NCI-H128 (cell line): ENCODE data around the gene ELAC2.
A peak's percentile ranks its signal among the peaks of the same experiment; 100 is the strongest.

Experiments
- DNase-seq: peaks from one replicate; lab custom pipeline; 2025; ENCODE audit not compliant: unreplicated experiment; lab: John Stamatoyannopoulos, UW

Gene ELAC2, protein sequence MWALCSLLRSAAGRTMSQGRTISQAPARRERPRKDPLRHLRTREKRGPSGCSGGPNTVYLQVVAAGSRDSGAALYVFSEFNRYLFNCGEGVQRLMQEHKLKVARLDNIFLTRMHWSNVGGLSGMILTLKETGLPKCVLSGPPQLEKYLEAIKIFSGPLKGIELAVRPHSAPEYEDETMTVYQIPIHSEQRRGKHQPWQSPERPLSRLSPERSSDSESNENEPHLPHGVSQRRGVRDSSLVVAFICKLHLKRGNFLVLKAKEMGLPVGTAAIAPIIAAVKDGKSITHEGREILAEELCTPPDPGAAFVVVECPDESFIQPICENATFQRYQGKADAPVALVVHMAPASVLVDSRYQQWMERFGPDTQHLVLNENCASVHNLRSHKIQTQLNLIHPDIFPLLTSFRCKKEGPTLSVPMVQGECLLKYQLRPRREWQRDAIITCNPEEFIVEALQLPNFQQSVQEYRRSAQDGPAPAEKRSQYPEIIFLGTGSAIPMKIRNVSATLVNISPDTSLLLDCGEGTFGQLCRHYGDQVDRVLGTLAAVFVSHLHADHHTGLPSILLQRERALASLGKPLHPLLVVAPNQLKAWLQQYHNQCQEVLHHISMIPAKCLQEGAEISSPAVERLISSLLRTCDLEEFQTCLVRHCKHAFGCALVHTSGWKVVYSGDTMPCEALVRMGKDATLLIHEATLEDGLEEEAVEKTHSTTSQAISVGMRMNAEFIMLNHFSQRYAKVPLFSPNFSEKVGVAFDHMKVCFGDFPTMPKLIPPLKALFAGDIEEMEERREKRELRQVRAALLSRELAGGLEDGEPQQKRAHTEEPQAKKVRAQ

DNA sequence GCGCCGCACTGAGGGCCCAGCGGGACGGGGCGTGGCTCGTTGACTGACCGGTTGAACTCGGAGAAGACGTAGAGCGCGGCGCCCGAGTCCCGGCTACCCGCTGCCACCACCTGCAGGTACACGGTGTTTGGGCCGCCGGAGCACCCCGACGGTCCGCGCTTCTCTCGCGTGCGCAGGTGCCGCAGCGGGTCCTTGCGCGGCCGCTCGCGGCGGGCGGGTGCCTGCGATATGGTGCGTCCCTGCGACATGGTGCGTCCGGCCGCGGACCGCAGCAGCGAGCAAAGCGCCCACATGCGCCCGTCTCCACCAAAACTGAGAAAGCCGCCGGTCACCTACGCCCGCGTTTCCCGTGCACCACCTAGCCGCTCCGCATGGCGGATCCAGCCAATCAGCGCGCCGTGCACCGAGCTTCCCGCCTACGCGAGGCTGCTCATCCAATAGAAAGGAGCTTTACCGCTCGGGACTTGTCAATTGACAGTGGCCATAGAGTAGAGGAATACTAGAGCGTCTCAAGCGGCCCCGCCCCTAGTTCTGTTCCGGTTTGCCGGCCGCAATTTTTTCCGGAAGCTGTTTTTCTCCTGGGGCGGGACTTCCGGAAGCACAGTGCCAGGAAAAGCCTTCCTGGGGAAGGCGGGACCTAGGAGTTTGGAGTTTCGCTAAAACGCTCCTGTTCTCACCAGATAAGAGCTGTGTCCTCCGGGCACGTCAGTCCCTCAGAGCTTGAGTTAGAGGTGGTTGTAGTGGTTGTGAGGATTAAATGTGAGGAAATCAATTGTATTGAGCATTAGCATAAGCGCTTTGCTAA is at the start of gene ELAC2:
Gene ELAC2, minus strand, starts transcription at position 373 of the 805 bp plus-strand sequence. Its CDS starts 80 bp downstream, at position 293.
- DNase-seq = peak; percentile 95

DNA sequence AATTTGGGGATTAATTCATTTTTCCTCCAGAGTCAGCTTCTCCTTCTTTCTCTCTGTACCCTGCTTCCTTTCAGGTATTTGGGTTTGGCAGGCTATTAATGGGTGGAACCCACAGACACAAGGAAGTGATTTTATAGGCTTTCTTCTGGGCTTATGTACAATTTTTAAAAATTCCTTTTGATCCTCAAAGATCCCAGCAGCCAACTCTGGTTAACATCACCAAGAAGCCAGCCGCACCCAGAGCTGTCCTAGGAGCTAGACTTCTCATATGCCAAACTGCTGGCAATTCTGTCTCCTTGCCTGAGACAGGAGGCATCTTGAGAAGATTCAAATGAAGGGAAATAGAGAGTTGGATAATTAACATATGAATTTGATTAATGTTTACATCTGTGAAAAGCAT is 47.2 kb upstream of the ELAC2 start:
- DNase-seq = no peak

DNA sequence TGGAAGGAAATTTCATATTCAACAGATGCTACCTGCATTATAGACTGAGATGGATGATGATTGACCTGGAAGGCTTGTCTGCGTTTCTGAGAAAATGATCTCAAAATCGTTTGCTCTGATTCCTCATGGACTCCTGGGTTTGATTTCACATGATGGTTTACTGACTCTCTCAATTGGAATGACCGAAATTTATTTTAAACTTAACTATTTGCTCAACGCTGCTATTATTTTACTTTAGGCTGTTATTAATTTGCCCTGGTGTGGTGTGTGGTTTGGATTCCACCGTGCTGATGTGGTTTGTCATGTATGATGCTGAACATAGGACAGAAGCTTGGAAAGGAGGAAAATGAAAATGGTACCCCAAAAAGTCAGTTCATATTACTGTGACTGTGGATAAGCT is 37.3 kb upstream of the ELAC2 start:
- DNase-seq = no peak

DNA sequence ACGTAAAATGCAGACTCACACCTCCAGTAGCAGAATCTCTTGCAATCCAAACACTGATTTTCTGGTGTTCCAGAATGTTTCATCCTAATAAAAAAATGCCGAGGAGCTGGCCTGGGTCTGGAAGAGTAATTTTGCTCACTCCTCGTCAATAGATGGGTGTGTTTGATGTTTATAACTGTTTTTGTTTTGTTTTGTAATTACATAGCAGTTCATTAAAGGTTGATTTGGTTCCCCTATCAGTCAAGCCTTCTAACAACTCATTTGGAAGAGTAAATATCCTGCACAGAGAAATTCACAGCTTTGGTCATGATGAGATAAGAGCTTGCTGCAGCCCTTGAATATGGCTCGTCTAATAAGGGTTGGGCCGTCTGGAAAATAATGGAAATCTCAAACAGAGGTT is 36.8 kb upstream of the ELAC2 start:
- DNase-seq = no peak

DNA sequence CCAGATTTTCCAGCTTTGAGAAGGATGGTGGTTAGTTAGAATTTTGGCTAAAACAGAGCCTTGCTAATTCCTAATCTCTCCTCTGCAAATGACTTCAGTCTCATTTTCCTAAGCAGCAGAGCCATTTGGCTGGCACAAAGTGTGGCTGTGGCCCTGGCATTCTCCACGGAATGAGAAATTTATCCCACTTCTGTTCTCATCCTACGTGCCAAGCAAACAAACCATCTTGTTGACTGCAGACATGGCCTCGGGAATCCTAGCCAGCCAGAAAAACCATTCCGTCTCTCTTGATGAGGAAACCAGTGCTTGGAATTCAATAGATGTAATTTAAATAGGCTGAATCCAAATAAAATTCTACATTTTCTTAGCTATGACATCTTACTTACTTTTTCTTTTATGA is 34.1 kb upstream of the ELAC2 start:
- no peak for DNase-seq

DNA sequence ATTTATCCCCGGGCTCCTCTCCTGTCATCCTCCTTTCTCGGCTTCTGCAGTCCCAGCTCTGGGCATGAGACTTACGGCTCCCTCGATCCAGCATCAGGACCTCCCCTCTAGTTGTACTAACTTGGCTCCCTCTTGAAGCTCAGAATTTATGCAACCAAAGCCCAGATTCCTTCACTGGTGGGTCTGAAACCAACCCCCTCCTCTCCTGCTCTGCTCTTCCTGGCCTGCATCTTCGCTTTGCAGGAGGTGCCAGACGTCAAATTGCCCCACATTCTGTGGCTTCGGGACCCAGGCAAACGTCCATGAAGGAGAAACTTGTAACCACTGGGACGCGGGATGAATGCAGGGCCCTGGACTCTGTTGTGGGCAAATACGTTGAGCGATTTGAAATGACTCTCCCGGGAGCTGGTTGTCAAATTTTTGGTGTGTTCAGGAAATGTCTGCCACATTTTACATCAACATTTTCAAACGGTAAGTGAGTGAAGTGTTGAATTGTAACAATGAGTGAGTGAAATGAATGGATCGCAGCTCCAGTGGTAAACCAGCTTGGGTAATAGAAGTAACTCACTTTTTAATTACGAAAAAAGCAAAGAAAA is 29.3 kb upstream of the ELAC2 start:
- no peak for DNase-seq

DNA sequence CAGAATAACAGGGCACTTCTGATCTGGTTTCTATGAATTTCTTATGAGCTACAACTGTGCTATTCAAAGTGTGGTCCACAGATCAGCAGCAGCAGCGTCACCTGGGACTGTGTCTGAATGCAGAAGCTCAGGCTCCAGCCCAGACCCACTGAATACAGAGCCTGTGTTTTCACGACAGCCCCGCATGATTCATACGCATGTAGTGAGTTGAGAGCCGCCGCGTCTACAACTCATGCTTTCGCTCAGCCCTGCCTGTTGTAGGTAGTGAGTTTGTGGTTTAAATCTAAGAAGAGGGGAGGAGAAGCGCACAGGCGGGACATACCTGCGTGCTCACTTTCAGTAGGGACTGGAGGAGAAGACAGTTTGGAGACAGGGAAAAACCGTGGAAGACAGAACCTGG is 28.5 kb upstream of the ELAC2 start:
- no peak for DNase-seq

DNA sequence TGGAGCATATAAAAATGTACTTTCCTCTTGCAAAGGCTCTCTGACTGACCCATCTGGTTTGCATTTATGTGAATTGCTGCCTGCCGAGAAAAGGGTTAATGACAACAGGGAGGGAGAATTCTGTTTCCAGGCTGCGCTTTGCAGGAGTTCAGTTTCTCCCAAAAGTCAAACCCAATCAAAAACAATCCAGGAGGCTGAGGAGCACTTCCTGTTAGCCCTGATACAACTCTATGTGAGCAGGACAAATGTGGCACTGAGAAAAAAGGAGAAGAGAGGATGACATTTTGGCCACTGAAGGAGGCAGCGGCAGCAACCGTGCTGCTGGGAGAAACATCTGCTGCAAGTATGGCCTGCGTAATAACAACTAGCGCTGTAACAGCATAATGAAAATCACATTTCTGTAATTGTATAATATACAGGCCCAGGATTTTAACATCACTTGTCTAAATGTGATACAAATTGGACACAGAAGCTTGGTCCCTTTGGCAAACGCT is 26.8 kb upstream of the ELAC2 start:
- DNase-seq = no peak

DNA sequence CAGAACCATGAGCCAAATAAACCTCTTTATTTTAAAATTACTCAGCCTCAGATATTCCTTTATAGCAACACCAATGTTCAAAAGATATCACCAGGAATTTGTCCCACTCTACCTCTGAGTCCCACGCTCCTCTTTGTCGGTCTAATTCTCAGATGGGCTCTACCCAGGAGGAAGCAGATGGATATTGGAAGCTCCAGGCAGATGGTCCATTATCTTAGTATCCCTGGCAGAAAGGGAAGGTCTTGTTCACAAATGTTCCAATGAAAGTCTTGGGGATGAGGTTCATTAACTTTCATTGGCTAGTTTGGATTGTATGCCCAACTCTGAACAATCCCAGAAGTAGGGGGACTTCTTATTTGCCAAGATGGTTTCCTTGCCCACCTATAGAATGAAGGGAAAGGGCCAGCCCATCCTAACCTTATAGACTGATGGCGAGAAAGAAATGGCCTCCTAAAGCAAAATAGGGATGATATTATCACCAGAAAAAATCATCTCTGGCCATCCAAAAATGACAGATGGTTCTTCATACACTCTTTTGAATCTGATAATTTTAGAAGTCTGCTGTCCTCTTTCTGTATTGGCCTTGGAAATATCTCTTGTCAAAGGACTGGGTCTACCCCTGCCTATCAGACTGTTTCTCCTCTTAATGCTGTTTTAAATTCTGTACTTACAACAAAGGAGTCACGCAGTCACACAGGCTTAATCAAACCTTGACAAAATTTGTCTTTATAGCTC is 21.3 kb upstream of the ELAC2 start:
- no peak for DNase-seq

DNA sequence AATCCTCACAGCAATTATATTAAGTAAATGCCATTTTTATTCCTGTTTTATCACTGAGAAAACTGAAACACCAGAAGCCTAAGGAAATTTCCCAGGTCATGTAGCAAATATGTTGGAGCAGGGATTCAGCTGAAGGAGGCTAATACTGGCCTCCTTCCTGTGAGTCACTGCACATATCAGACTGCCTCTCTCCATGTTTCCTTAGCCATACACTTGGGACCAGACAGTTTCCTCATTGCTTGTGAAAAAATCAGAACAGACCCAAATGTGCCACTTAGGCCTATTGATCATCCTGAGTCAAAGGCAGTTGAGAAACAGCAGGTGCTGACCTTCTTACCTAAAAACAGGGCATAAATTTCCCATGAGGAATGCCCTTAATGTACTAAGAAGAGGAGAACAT is 18.9 kb upstream of the ELAC2 start:
- DNase-seq = no peak

DNA sequence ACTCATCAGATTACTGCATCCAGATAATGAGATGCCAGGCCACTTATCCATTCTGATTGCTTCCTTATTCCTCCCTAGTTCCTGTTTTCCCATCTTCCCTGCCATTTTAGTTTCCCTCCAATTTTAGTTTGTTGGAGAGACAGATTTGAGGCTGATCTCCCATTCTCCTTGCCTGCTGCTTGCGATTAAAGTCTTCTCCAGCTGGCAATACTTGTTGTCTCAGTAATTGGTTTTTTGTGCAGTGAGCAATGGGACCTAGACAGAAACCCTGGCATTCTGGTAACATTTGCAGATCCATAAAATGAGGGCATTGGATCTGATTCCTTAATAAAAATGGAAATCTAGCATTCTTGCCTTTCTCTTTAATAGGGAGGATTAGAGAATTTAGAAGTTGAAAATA is 17.6 kb upstream of the ELAC2 start:
- DNase-seq = no peak

DNA sequence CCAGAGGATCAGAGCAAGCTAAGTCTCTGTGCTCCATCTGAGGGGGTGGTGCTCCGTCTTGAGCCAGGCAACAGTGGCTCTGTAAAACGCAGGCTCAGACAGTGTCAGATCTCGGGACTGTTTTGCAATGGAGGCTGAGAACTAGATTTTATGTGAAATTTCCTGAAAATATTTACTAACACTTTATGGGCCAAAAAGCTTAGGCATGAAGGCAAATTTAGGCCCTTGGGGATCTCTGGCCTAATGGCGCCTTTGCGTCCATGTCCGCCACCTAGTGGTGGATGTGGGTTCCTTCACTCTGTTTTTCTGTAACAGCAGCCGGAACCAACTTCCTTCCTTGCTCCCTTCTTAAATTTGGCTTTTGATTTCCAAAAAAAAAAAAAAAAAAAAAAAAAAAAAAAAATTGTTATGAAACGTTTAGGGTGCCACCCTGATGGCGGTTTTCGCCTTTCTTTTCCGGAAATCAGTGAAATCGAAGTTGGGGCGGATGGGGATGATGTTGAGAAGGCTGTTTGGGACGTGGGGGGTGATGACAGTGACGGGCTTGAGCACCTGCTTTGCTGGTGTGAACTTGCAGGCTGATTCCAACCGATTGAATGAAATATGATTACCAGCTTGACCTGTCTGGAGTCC is 14.0 kb upstream of the ELAC2 start:
- DNase-seq = no peak

DNA sequence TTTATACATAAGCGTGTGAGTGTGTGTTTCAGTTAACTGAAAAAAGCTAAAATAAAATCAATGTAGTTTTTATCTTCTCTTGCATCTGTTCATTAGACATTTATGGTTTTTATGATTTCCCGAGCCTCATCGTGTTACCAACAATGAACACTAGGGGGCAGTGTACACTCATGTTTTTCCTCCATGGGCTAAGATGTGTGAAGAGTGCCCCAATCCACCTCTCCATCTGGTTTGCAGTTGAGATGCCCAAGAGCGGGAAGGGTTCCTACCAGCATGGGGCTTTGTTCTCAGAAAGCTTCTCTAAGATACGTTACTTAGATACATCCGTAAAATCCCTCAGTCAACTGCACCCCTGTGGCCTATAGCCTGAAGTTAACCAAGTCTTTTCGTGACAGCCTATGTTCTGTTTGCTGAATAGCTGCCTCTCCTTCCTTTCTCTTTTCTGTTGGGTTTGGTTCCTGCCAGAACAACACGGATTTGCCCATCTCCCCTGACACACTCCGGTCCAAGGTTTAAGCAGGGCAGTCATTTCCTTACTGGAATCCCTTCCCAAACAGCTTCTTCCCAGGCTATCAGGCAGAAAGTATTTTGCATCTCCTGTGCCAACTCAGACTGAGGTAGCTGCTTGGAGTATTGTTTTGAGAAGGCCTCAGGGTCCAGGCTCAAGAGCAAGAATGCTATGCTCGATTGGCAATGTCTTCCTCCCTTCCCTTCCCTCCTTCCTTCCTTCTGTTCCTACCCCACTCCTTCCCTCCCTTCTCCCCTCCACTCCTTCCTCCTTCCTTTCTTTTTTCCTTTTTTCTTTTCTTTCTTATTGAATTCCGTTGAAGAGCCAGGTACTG is 12.9 kb upstream of the ELAC2 start:
- peak; percentile 2 for DNase-seq

DNA sequence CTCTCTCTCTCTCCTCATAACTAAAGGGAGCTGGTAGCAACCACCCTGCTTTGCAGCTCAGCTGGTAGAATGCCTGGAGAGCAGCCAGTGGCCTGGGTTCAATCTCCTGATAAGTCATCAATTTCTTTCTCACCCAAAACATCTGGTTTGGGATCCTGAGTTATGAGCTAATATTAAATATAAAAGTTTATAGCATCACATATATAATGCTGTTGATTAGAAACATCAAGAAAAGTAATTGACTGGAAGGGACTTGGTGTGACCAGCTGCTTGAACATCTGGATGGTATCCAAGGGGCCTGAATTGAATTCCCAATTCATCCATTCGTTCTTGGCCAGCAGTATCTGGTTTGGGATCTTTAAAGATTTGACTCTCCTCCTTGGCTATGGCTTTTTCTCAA is 12.2 kb upstream of the ELAC2 start:
- DNase-seq = no peak

DNA sequence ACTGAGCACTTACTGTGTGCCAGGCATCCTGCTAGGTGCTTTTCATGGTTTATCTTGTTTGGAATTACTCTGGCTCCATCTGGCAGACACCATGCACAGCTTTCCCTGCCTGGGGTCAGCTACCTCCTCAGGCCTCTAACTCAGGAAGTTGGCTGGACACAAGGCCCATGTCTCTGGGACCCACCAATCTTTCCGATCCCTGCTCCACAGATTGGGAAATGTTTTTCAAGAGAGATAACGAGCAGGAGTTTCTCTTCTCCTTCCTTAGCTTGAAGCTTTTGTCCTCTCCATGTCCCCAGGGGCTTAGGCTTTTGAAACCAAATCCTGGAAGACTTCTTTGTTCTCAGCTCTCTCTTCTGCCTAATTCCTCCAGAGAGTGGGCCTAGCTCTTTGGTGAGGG is 11.5 kb upstream of the ELAC2 start:
- no peak for DNase-seq

DNA sequence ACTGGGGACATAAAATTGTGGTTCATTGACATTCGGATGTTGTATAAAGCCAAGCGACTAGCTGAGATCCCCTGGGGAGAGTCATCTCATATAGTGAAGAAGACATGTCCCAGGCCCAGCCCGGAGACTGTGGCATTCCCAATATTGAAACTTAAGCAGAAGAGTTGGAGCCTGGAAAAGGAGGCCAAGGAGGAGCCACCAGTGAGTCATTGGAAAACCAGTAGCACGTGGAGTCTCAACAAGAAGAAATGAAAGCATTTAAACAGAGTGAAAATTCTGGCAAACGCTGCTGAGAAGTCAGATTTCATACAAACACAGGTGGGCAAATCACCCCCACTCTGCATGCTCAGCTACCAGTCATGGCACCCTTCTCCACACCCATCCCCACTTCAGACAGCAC is 9.4 kb upstream of the ELAC2 start:
- DNase-seq = no peak

DNA sequence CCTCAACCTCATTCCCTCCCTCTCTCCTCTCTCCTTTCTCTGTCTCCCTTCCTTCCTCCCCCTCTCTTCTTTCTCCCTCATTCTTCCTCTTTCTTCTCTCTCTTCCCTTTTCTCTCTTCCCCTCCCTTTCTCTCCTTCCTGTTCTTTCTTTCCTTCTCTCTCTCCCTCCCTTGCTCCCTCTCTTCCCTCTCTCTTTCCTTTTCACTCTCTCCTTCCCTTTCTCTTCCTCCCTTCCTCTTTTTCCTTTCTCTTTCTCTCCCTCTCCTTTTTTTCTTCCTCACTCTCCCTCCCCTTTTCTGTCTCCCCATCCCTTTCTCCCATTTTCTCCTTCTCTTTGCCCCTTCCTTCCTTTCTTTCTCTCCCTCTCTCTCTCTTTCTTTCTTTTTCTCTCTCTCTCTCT is 7.9 kb upstream of the ELAC2 start:
- DNase-seq = no peak

DNA sequence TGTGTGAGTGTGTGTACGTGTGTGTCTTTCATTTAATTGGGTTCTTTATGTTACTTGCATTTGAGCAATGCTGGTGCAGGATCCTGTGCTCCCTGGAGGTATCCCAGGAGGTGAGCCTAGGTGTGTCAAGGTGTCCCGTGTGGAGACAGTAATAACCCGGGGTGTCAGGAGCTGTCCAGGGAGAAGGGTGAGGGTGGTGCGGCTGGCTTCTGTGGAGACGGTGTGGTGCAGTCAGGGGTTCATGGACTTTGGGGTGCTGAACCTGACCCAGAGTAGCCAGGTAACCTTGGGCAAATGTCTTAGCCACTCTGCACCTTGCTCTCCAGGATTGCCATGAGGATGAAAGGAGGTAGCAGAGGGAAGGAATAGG is 7.4 kb upstream of the ELAC2 start:
- DNase-seq = no peak
